ENCODE data around the gene FOXJ1.

The FOXJ1 gene

DNA sequence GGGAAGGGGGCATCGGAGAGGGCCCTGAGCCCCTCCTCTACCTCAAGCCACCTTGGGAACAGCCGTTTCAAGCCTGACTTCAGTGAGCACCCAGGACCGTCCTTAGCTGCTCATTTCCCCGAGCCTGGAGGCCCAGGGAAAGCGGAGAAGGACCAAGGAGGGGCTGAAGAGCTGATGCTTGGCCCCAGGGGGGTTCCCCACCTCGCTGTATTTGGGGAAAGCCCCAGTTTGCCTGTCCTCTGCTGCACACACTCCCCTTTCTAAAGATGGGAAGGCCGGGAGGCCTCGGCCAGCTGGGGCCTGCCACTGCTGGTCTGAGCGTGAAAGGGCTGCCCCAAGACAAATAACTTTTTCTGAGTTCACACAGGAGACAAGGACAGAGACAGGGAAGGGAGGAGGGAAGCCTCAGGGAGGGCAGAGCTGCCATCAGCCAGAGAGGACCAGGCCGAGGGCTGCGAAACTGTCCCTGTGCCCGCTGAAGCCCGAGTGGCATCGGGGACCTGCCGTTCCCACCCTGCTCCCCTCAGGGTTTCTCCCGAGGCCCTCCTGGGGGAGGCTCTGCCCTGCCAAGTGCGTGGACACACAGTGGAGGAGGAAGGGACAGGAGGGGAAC, 50.4 kb downstream of the FOXJ1 start:
- no peak for DNase-seq

DNA sequence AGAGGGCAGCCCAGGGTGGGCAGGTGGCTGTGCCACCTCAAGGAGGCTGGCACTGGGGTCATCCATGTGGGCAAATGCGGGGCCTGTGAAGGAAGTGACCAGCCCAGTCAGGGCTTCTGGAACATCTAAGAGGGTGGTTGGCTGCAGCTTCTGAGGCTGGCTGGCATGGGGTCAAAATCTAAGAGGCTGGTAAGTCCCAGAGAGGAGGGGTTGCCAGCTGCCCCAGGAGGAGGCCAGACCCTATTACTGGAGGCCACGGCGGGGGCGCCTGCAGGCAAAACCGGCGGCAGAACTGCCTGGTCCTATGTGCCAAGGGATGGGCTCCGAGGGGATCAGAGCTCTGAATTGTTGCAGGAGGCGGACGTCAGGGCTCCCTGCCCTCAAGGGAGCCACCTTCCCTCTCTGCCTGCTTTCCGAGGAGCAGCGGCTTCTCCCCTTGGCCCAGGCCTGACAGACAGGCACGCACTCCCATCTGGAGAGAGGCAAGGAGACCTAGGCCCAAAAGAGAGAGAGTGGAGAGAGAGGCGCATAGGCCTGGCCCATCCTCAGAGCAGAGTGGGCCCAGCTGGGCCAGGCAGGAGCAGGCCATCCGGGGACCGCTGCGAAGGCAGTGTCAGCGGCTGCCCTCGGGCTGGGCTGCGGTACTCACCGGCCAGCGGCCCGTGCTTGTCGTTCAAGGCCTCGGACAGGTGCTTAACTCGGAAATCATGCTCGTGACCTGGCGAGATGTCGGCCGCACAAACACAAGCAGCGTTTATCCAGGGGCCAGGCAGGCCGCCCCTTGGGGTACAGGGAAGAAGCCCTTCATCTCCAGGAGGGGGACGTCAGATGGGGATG, 51.1 kb downstream of the FOXJ1 start:
- DNase-seq, result no peak

DNA sequence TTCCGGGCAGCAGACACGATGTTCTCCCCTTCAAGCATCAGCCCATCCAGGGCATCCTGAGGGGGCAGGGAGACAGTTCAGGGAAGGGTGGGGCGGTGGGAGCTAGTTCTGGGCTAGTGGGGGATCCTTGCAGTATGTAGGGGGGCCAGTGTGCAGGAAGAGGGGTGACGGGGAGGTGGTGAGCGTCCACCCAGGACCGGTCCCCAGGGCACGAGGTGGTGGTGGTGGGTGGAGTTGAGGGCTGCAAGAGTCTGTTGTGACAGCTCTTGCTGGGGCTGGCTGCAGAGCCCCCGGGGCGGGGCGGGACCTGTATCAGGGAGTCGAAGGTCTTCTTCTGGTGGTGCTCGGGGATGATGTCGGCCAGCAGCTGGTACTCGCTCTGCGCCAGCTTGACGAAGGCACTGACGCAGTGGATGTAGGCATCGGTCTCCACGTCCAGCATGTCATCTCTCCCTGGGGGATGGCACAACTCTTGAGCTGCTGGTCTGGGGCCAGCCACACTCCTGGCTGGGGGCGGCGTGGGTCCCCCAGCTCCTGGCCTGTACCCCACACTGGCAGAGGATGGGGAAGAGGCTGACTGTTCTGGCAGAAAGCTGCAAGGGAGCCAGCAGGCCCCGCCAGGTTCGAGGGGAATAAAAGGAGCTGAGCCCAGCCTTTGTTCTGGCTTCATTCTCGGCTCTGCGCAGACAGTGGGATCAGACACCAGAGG, 52.0 kb downstream of the FOXJ1 start:
- no peak for DNase-seq

DNA sequence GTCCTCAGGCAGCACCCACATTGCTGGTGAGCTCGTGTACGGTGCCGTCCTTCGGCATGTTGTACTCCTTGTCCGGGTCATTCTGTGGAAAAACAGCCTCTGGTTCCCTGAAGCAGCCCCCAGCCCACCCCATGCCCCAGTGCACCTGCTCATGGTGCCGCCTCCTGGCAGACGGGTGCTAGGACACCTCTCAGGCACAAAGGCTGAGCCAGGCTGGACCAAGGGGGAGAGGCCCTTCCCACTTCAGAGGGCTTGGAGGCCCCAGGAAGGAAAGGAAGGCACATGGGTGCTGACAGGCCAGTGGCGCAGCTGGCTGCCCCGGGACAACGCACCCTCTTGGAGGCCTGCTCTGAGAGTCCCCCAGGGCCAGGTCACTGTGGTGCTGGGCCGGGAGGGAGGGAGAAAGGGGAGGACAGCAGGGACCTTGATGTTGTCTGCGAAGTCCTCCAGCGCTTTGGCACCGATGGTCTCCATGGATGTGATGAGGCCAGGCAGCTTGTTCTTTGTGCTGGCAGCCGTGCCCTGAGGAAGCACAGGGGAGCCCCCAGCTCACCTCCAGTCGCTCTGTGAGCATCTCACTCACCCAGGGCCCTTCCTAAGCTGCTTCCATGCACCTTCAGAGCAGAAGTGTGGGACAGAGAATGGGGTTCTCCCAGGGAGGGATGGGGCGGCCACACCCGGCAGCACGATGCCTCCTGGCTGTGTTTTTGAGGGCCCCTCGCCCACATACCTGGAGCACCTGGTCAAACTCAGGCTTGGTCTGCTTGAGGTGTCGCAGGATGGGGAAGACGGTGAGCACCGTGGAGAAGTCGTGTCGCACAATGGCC, 52.8 kb downstream of the FOXJ1 start:
- no peak for DNase-seq

DNA sequence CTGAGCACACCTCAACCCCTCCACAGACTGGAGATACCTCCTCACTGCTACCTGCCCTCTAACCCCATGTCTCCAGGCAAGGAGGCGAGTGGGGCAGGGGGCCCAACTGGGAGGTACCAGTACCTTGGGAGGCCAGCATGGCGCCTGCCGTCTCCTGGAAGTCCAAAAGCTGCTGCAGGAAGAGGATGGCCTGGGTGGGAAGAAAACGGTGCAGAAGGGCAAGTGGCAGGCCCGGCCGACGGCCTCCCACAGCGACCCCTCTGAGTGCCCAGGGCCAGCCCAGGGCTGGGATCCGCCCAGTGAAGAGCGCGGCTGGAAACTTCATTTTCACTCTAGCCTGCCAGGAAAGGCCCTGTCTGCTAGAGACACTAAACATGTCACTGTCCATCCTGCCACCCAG, 53.5 kb downstream of the FOXJ1 start:
- DNase-seq, result no peak

DNA sequence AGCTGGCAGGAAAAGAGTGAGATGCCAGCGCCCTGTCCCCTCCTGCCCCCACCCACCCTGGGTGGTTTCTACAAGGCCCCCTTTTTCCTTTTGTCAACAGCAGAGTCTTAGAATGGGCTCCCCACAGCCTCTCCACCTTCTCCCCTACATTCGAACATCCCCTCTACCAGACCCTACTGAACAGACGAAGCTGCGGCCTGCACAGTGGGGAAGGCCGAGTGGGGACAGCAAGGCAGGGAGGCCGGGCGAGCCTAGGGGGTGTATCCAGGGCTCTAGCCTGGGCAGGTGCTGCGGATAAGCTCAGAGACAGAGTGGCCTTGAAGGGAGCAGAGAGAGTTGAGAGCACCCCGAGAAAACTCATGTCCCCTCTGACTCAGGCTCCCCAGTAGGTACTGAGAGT, 54.7 kb downstream of the FOXJ1 start:
- DNase-seq, result no peak
